Measurements from ENCODE around the gene TRIM63. TPM values are rescaled to one million over a fixed set of nuclear protein-coding genes. Genes with fewer than 3 reads are reported as not detected.

TRIM63 gene
- total and polyA plus RNA-seq, 9 of the 15 experiments (the other 6 are each of a cell fraction or from before 2014, with no cell fraction given): 0.08 to 0.57 (median 0.36) TPM

DNA sequence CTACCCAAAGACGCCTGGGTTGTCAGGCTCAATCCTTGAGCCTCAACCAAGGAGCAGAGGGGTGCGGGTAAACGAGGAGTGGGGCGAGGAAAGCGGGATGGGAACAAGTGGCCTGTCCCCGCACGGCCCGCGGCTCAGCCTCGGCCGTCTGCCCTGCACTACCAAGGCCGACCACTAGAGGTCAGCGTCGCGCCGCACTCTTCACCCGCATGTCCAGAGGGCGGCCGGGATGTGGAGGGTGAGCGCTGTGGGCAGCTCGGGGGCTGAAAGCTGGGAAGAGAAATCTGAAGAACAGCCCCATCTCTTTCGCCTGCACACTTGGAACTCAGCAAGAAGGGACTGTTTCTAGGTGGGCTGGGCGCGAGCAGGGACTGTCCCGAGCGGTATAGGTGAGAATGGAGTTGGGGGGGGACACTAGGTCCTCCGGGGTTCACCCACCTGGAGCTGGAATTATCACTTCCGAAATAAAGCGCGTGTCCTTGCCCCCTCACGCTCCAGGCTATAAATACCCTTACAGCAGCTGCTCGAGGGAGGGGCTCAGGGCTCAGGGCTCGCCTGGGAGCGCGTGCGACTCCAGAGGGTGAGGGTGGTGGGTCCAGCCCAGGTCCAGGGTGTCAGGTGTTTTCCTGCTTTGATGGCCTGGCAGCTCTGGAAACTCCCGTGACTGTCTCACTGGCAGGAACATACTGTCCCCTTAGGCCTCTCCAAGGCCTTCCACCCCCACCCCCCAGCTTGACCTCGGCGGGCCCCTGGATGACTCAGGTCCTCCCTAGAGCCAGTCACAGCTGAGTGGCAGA lies 31.3 kb downstream of the TRIM63 start (continued):
- TF ChIP-seq, protein P1, sequence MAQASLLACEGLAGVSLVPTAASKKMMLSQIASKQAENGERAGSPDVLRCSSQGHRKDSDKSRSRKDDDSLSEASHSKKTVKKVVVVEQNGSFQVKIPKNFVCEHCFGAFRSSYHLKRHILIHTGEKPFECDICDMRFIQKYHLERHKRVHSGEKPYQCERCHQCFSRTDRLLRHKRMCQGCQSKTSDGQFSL (CRISPR knock-in tag; IDR thresholded peaks at IDR 0.05): peak; percentile 95
- TF ChIP-seq, protein P1 (tag; IDR thresholded peaks at IDR 0.05): peak in 1 of 2 experiments; percentile 65; a peak in 2 of 4 replicates
- no peak for TF ChIP-seq GTF2E2 (tag; IDR thresholded peaks at IDR 0.05)
- TF ChIP-seq, protein P2, sequence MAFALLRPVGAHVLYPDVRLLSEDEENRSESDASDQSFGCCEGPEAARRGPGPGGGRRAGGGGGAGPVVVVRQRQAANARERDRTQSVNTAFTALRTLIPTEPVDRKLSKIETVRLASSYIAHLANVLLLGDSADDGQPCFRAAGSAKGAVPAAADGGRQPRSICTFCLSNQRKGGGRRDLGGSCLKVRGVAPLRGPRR (CRISPR knock-in tag; IDR thresholded peaks at IDR 0.05): no peak
- TF ChIP-seq, protein P3, sequence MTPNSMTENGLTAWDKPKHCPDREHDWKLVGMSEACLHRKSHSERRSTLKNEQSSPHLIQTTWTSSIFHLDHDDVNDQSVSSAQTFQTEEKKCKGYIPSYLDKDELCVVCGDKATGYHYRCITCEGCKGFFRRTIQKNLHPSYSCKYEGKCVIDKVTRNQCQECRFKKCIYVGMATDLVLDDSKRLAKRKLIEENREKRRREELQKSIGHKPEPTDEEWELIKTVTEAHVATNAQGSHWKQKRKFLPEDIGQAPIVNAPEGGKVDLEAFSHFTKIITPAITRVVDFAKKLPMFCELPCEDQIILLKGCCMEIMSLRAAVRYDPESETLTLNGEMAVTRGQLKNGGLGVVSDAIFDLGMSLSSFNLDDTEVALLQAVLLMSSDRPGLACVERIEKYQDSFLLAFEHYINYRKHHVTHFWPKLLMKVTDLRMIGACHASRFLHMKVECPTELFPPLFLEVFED (CRISPR knock-in tag; conservative IDR thresholded peaks at IDR 0.05): 0 out of 2 replicates have a peak, but pooled peaks have one; percentile 22
- TF ChIP-seq EZH2 (IDR thresholded peaks at IDR 0.05; ENCODE audit: borderline replicate concordance, low read depth, low read length): no peak
- TF ChIP-seq HCFC1 (IDR thresholded peaks at IDR 0.05; ENCODE audit: low read depth, low read length): no peak
- TF ChIP-seq KLF1 (tag; IDR thresholded peaks at IDR 0.05): no peak
- TF ChIP-seq, protein P4, sequence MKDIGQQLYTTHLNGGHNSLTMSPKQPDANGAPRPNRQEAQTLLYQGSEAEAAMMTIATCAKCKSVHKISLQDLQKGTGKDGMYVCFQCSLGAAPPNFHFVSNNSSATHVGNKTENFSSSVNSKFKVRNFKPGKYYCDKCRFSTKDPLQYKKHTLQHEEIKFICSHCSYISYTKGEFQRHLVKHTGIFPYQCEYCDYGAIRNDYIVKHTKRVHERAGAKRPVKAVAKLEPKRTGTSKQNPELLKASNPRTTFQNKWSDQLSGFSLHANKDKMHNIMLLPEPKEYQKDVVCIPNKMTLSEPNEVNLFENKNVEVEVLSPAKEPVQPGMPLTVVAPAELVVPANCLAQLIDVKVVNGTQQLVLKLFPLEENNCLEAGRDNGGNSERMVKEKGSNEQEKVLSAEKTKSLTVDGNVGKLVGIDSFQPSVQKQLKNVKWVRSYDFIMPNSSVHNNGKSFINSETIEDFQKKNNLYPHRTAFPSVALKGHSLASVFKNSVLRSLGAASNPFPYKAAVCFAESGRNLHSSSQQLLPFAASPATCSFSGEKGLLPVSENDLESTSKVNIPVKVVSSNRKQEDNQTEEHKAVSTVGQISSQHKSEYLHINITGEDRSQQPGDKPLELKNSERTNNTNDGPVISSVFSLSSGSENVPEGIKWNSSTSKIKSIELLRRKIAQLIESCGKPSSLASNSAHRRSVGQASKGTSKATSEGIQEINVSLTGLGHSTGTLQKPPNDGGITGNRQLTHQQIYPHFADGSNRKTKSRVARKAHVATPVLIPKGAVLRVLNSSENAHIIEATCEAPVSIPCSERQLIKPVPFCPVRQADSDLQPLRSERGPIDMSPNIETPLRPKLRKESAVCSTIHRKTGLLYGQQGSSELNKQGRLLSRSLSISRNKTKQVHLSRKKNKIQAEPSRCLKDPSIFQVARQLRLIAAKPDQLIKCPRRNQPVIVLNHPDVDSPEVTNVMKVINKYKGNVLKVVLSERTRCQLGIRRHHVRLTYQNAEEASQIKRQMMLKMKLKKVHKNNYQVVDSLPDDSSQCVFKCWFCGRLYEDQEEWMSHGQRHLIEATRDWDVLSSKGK (CRISPR knock-in tag; IDR thresholded peaks at IDR 0.05): no peak
- TF ChIP-seq, protein P5, sequence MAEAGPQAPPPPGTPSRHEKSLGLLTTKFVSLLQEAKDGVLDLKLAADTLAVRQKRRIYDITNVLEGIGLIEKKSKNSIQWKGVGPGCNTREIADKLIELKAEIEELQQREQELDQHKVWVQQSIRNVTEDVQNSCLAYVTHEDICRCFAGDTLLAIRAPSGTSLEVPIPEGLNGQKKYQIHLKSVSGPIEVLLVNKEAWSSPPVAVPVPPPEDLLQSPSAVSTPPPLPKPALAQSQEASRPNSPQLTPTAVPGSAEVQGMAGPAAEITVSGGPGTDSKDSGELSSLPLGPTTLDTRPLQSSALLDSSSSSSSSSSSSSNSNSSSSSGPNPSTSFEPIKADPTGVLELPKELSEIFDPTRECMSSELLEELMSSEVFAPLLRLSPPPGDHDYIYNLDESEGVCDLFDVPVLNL (CRISPR knock-in tag; IDR thresholded peaks at IDR 0.05; ENCODE audit: low read depth): no peak
- peak; percentile 86 for TF ChIP-seq KAT7 (CRISPR knock-in tag; IDR thresholded peaks at IDR 0.05; ENCODE audit: borderline replicate concordance)
- TF ChIP-seq, protein P6, sequence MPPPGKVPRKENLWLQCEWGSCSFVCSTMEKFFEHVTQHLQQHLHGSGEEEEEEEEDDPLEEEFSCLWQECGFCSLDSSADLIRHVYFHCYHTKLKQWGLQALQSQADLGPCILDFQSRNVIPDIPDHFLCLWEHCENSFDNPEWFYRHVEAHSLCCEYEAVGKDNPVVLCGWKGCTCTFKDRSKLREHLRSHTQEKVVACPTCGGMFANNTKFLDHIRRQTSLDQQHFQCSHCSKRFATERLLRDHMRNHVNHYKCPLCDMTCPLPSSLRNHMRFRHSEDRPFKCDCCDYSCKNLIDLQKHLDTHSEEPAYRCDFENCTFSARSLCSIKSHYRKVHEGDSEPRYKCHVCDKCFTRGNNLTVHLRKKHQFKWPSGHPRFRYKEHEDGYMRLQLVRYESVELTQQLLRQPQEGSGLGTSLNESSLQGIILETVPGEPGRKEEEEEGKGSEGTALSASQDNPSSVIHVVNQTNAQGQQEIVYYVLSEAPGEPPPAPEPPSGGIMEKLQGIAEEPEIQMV (tag; conservative IDR thresholded peaks at IDR 0.05; ENCODE audit: low read depth): no peak
- TF ChIP-seq PTBP1 (IDR thresholded peaks at IDR 0.05; ENCODE audit: low read depth, low read length): no peak
- no peak for TF ChIP-seq RBM34 (IDR thresholded peaks at IDR 0.05; ENCODE audit: borderline replicate concordance, insufficient read depth, low read length)
- TF ChIP-seq, protein P7, sequence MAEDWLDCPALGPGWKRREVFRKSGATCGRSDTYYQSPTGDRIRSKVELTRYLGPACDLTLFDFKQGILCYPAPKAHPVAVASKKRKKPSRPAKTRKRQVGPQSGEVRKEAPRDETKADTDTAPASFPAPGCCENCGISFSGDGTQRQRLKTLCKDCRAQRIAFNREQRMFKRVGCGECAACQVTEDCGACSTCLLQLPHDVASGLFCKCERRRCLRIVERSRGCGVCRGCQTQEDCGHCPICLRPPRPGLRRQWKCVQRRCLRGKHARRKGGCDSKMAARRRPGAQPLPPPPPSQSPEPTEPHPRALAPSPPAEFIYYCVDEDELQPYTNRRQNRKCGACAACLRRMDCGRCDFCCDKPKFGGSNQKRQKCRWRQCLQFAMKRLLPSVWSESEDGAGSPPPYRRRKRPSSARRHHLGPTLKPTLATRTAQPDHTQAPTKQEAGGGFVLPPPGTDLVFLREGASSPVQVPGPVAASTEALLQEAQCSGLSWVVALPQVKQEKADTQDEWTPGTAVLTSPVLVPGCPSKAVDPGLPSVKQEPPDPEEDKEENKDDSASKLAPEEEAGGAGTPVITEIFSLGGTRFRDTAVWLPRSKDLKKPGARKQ (CRISPR knock-in tag; IDR thresholded peaks at IDR 0.05): no peak
